ENCODE measurements around the gene LDB3. TPM values are rescaled to one million over a fixed set of nuclear protein-coding genes. Genes with fewer than 3 reads are reported as not detected.
A peak's percentile ranks its signal among the peaks of the same experiment; 100 is the strongest.

LDB3 gene
- total RNA-seq, 1 donor from 2014 or later = 0.22 TPM

DNA sequence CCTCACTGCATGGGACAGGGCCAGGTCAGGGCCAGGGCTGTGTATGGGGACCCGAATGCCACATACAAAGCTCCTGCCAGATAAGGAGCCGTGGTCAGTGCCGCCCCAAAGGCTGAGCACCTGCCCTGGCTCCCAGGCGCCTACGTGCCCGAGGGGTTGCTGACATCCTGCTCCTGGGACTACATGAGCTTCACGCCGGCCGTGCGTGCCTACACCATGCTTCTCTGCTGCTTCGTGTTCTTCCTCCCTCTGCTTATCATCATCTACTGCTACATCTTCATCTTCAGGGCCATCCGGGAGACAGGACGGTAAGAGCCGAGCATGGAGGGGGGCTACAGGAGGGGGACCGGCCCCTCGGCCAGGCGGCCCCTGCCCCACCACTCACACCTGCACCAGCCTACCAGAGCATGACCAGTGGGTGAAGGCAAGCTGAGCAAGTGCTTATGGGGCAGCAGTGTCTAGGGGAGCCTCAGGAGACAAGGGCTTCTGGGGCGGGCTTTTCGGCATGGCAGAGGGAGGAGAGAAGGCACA is 9.1 kb upstream of the LDB3 start:
- peaks cover 2% of the 10 kb centered on the region for H3K4me1 Mint-ChIP-seq
- no peak overlapping the region for H3K27ac Mint-ChIP-seq
- peaks cover 37% of the 10 kb centered on the region for H3K27me3 Mint-ChIP-seq (ENCODE audit: low read depth)
- no peaks in the 10 kb centered on the region for H3K9me3 Mint-ChIP-seq
- no peak overlapping the region for H3K4me3 Mint-ChIP-seq
- peak in 1 of 2 experiments; percentile 6 for DNase-seq (ENCODE audit: low spot score in 2 of 2, unreplicated experiment in 2 of 2)
- TF ChIP-seq, protein P1, sequence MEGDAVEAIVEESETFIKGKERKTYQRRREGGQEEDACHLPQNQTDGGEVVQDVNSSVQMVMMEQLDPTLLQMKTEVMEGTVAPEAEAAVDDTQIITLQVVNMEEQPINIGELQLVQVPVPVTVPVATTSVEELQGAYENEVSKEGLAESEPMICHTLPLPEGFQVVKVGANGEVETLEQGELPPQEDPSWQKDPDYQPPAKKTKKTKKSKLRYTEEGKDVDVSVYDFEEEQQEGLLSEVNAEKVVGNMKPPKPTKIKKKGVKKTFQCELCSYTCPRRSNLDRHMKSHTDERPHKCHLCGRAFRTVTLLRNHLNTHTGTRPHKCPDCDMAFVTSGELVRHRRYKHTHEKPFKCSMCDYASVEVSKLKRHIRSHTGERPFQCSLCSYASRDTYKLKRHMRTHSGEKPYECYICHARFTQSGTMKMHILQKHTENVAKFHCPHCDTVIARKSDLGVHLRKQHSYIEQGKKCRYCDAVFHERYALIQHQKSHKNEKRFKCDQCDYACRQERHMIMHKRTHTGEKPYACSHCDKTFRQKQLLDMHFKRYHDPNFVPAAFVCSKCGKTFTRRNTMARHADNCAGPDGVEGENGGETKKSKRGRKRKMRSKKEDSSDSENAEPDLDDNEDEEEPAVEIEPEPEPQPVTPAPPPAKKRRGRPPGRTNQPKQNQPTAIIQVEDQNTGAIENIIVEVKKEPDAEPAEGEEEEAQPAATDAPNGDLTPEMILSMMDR (IDR thresholded peaks at IDR 0.05; ENCODE audit: unreplicated experiment) = no peak
- no peaks in the 10 kb centered on the region for H3K36me3 Mint-ChIP-seq

DNA sequence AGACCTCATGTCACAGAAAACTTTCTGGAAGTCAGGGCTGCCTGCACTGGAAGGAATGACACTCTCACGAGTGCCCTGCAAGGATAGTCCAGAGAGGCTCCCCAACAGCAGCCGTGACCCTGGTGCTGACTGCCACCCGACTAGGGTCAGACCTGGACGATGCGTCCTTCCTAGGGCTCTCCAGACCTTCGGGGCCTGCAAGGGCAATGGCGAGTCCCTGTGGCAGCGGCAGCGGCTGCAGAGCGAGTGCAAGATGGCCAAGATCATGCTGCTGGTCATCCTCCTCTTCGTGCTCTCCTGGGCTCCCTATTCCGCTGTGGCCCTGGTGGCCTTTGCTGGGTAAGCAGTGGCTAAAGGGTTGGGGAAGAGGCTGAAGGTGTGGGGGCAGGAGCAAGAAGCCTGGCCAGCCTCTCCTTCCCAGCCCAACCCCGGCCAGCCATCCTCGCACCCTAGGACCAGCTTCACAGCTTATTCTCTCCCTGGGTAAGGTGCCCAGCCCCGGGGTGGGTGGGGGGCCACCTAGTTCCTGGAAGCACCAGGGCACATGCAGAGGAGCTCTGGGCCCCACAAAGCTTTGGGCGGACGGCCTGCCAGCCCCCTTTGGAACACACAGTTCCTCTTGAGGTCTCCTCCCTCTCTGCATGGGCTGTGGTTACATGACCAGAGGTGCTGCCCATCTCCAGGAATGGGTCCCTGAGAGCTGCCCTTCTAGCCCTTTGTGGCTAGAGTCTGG is 8.4 kb upstream of the LDB3 start:
- H3K4me3 Mint-ChIP-seq = no peak overlapping the region
- TF ChIP-seq, protein P1 (IDR thresholded peaks at IDR 0.05; ENCODE audit: unreplicated experiment) = no peak
- H3K36me3 Mint-ChIP-seq = no peaks in the 10 kb centered on the region
- no peaks in the 10 kb centered on the region for H3K9me3 Mint-ChIP-seq
- no peak overlapping the region for H3K27ac Mint-ChIP-seq
- H3K4me1 Mint-ChIP-seq = peaks cover 2% of the 10 kb centered on the region
- peaks cover 37% of the 10 kb centered on the region for H3K27me3 Mint-ChIP-seq (ENCODE audit: low read depth)
- DNase-seq (ENCODE audit: low spot score in 2 of 2, unreplicated experiment in 2 of 2) = peak in 1 of 2 experiments; percentile 16

DNA sequence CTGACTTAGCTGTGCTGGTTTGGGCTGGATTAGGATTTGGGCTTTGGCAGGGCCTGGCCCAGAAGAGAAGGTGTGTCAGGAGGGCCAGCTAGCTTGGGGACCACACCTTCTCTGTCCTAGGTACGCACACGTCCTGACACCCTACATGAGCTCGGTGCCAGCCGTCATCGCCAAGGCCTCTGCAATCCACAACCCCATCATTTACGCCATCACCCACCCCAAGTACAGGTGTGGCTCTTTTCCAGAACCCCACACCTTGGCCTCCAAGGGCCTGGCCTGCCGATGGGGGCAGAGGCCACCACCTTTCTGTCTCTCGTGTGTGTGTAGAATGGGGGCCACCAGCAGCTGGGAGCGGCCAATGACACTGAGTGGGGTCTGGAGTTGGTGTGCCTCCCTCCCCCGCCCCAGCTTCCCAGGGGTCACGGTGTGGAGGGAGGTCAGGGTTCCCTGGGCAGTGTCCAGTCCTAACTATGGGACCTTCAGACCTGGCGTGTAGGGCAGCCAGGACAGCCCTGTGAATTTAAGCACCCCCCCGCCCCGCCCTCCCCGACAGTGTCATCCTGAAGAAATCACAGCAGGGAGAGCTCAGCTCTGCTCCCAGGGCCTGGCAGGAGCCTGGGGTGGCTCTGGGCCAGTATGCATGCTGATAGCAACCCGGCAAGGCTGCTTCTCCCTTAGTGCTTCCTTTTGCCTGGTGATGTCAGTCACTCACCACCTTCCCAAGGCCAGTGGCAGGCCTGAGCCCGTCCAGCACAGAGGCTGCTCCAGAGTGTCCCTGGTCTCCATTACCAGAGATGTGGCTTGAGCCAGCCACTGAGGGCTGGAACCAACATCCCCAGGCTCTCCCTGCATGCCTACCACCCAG is 6.9 kb upstream of the LDB3 start:
- Mint-ChIP-seq H3K4me3 (no peak overlapping the region), H3K27ac (peak overlapping the region; percentile 10), H3K4me1 (peaks cover 2% of the 10 kb centered on the region), H3K27me3 (ENCODE audit: low read depth) (peaks cover 31% of the 10 kb centered on the region), H3K9me3 (no peaks in the 10 kb centered on the region), H3K36me3 (no peaks in the 10 kb centered on the region)
- TF ChIP-seq, protein P1 (IDR thresholded peaks at IDR 0.05; ENCODE audit: unreplicated experiment) = no peak
- DNase-seq (ENCODE audit: low spot score in 2 of 2, unreplicated experiment in 2 of 2) = peak in 1 of 2 experiments; percentile 12

DNA sequence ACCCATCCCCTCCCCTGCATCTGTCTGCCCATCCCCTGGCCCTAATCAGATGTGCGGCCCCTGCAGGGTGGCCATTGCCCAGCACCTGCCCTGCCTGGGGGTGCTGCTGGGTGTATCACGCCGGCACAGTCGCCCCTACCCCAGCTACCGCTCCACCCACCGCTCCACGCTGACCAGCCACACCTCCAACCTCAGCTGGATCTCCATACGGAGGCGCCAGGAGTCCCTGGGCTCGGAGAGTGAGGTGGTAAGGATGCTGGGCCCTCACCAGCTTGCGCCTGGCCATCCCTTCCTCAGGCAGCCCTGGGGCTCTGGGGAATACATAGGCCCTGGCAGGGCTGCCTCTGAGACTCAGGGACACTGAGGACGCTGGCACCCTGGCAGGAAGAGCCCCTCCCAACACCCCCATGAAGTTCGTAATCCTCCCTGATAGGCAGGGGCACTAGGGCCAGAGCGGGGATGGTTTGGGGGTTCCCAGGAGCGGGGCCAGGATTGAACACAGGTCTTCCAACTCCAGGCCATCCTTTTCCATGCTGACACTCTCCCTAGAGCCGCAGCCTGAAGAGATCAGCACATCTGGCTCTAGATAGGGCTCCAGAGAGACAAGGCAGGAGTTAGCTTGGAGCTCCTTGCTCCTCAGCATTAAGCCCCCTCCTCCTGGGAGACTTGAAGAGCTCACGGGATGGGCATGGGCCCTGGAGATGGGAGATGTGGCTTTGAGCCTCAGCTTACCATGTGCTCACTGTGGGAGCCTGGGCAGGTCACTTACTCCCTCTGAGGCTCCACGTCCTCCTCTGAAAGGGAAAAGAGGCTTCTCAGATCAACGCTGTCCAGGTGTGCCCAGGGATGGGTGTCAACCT is 5.9 kb upstream of the LDB3 start:
- no peak for DNase-seq (ENCODE audit: low spot score in 2 of 2, unreplicated experiment in 2 of 2)
- Mint-ChIP-seq H3K9me3 (no peaks in the 10 kb centered on the region), H3K27ac (no peak overlapping the region), H3K4me3 (no peak overlapping the region), H3K27me3 (ENCODE audit: low read depth) (peaks cover 27% of the 10 kb centered on the region), H3K4me1 (peaks cover 2% of the 10 kb centered on the region), H3K36me3 (no peaks in the 10 kb centered on the region)
- TF ChIP-seq, protein P1 (IDR thresholded peaks at IDR 0.05; ENCODE audit: unreplicated experiment) = no peak

DNA sequence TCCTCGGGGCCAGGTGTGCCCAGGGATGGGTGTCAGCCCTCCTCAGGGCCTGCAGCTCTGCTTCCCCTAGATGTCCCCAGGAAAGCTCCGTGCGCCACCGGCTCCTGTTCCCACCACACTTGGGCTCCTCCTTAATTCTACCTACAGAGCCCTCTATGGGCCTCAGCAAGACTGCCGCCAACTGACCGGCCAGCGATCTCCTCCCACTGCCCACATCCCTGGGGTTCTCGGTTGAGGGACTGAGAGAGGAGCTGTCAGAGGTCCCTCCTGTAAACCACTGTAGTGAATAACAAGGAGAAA is 5.3 kb upstream of the LDB3 start:
- DNase-seq (ENCODE audit: low spot score in 2 of 2, unreplicated experiment in 2 of 2) = no peak
- no peaks in the 10 kb centered on the region for H3K36me3 Mint-ChIP-seq
- H3K27me3 Mint-ChIP-seq (ENCODE audit: low read depth) = peaks cover 27% of the 10 kb centered on the region
- peaks cover 3% of the 10 kb centered on the region for H3K4me1 Mint-ChIP-seq
- TF ChIP-seq, protein P1 (IDR thresholded peaks at IDR 0.05; ENCODE audit: unreplicated experiment) = no peak
- no peak overlapping the region for H3K4me3 Mint-ChIP-seq
- no peaks in the 10 kb centered on the region for H3K9me3 Mint-ChIP-seq
- H3K27ac Mint-ChIP-seq = no peak overlapping the region

Measured in mesothelial cell of epicardium (in vitro differentiated cells).